Superior temporal gyrus (tissue), 1 donor: ENCODE data around the gene PATL2.
"Not testable (repeated sequence)": the region's sequence is repeated elsewhere in the genome, so short reads cannot be mapped to it uniquely, and the experiment has no call there.

Source experiments
- DNase-seq: peaks from one replicate; pipeline ENCODE4 v3.0.0-alpha.2; 2016; ENCODE audit errors: extremely low spot score

The PATL2 gene

DNA sequence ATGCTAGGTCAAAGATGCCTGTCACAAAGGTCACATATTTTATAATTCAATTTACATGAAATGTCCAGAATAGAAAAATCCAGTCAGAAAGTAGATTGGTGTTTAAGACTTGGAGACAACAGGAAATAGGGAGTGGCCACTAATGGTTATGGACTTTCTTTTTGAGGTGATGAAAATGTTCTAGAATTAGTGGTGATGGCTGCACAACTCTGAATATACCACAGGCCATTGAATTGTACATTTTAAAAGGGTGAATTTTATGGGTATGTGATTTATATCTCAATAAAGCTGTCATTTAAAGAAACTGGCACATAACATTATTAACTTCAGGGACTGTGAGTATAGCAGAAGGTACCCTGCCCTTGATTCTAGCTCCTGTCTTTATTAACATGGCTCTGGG lies 63.5 kb downstream of the PATL2 start:
- DNase-seq, result no peak

DNA sequence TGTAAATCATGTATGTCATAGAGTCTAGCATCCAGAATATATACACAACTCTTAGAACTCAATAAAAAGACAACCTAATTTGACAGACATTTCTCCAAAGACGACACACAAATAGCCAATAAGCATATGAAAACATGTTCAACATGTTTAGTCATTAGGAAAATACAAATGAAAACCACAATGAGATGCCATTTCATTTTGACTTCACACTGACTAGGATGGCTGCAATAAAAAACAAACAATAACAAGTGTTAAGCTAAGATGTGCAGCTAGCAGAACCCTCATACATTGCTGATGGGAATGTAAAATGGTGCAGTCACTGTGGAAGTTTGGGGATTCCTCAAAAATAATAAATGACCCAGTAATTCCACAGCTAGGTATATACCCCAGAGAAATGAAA lies 64.1 kb downstream of the PATL2 start:
- no peak for DNase-seq

GRCh38 chr15:44646460-44646859 lies 64.7 kb downstream of the PATL2 start:
- DNase-seq, result no peak

GRCh38 chr15:44641651-44642050 lies 69.5 kb downstream of the PATL2 start:
- no peak for DNase-seq

GRCh38 chr15:44636976-44637375 lies 74.1 kb downstream of the PATL2 start:
- DNase-seq, result no peak

DNA sequence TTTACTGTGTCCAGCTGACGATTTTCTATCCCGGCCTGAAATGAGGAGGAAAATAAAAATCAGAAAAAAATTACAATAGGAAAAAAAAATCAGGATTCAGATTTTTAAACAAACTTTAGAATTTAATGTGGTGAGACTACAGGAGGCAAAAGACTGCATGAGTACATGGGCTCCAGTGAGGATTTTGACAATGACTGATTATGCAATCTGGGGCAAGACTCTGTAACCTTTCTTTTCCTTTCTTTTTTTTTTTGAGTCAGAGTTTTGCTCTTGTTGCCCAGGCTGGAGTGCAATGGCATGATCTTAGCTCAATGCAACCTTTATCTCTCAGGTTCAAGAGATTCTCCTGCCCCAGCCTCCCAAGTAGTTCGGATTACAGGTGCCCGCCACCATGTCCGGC lies 77.5 kb downstream of the PATL2 start:
- no peak for DNase-seq

DNA sequence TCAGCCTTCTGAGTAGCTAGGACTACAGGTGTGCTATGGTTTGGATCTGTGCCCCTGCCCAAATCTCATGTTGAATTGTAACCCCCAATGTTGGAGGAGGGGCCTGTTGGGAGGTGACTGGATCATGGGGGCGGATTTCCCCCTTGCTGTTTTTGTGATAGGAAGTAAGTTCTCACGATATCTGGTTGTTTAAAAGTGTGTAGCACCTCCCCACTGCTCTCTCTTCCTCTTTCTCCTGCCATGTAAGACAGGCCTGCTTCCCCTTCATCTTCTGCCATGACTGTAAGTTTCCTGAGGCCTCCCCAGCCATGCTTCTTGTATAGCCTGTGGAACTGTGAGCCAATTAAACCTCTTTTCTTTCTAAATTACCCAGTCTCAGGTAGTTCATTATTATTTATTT lies 85.8 kb downstream of the PATL2 start:
- not testable (repeated sequence) for DNase-seq

GRCh38 chr15:44623178-44623577 lies 87.9 kb downstream of the PATL2 start:
- no peak for DNase-seq

DNA sequence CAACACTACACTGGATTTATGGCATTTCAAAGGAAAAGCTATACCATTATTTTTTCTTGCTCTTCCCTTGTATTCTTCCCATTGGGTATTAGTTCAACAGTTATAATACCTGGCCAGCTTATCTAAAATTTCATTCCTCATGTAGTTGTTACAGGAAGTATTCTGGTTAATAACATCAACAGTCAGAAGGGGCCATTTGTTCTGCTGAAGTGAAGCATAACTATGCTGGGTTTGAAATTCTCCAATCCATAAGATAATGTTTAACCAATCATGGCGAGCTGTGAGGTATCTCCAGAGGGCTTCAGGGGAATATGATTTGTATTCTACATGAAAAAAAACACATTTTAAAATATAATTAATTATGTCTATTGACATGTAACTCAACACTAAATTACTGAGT lies 91.0 kb downstream of the PATL2 start:
- DNase-seq, result no peak

- DNase-seq, result no peak
These were observed 94.1 kb downstream of the PATL2 start for GRCh38 chr15:44616974-44617373.
